Liver (tissue), 9 donors: Measurements from ENCODE around the gene TNF. TPM values are rescaled to one million over a fixed set of nuclear protein-coding genes. Genes with fewer than 3 reads are reported as not detected.

Experiments
- DNase-seq: peaks from one replicate; pipeline ENCODE4 v3.0.0-alpha.2; 2017; ENCODE audit warnings: low spot score
- H3K27ac ChIP-seq, 2 donors: one replicate each; pipeline ENCODE4 v1.7.0; 2013; ENCODE audit warnings: inconsistent platforms in 2 of 2, low read length in 2 of 2, control low read depth in 1 of 2, low read depth in 1 of 2, mild to moderate bottlenecking in 1 of 2
- H3K27me3 ChIP-seq, 4 donors: one replicate each; pipeline versions ENCODE4 v1.6.1 to v1.7.0; 2013; ENCODE audit warnings: low read length in 3 of 4, inconsistent platforms in 1 of 4, mild to moderate bottlenecking in 1 of 4, moderate library complexity in 1 of 4; ENCODE audit not compliant: control insufficient read depth in 4 of 4, insufficient read depth in 4 of 4
- H3K36me3 ChIP-seq, 4 donors: one replicate each; pipeline versions ENCODE4 v1.6.1 to v1.7.0; 2013; ENCODE audit warnings: low read length in 3 of 4, mild to moderate bottlenecking in 3 of 4, low read depth in 1 of 4, moderate library complexity in 1 of 4; ENCODE audit not compliant: control insufficient read depth in 4 of 4, insufficient read depth in 3 of 4
- H3K4me1 ChIP-seq, 4 donors: one replicate each; pipeline versions ENCODE4 v1.6.1 to v1.7.0; 2013; ENCODE audit warnings: low read length in 3 of 4, mild to moderate bottlenecking in 3 of 4, moderate library complexity in 1 of 4; ENCODE audit not compliant: control insufficient read depth in 4 of 4, insufficient read depth in 4 of 4
- H3K4me3 ChIP-seq, 3 donors: one replicate each; pipeline versions ENCODE4 v1.6.1 to v1.7.0; 2013; ENCODE audit warnings: low read length in 3 of 3, control low read depth in 1 of 3, low read depth in 1 of 3, mild to moderate bottlenecking in 1 of 3
- H3K9ac ChIP-seq, 2 donors: one replicate each; pipeline ENCODE4 v1.7.0; 2013; ENCODE audit warnings: low read length in 2 of 2, mild to moderate bottlenecking in 2 of 2, moderate library complexity in 2 of 2, control low read depth in 1 of 2, low read depth in 1 of 2
- H3K9me3 ChIP-seq, 4 donors: one replicate each; pipeline versions ENCODE4 v1.6.1 to v1.7.0; 2013; ENCODE audit warnings: low read length in 3 of 4; ENCODE audit not compliant: control insufficient read depth in 4 of 4
- CTCF ChIP-seq: fragments of 150-350 bp; IDR thresholded peaks from 2 replicates; pipeline ENCODE4 v1.5.1; 2017; ENCODE audit warnings: improper control_type of control experiment, low read depth, low read length; ENCODE audit not compliant: missing input control
- EGR1 ChIP-seq, 2 donors: IDR thresholded peaks; 2 replicates each; pipeline ENCODE4 v1.6.1; 2016 to 2018; ENCODE audit warnings: antibody characterized with exemption in 2 of 2, low read depth in 2 of 2
- FOXA2 ChIP-seq: IDR thresholded peaks from 2 replicates; pipeline ENCODE4 v1.6.1; 2016; ENCODE audit warnings: antibody characterized with exemption
- GABPA ChIP-seq, 2 donors: IDR thresholded peaks in 1 of 2; conservative IDR thresholded peaks in 1 of 2; 2 replicates each; pipeline ENCODE4 v1.6.1; 2016; ENCODE audit warnings: antibody characterized with exemption in 2 of 2, mild to moderate bottlenecking in 1 of 2, moderate library complexity in 1 of 2
- HNF4A ChIP-seq, 2 donors: conservative IDR thresholded peaks; 2 replicates each; pipeline ENCODE4 v1.6.1; 2016; ENCODE audit warnings: antibody characterized with exemption in 2 of 2, mild to moderate bottlenecking in 2 of 2
- HNF4G ChIP-seq: IDR thresholded peaks from 2 replicates; pipeline ENCODE4 v1.6.1; 2016; ENCODE audit warnings: antibody characterized with exemption
- JUND ChIP-seq, 2 donors: IDR thresholded peaks; 2 replicates each; pipeline ENCODE4 v1.6.1; 2016; ENCODE audit warnings: antibody characterized with exemption in 2 of 2
- RAD21 ChIP-seq, 2 donors: IDR thresholded peaks; 2 replicates each; pipeline ENCODE4 v1.6.1; 2016; ENCODE audit warnings: antibody characterized with exemption in 2 of 2, mild to moderate bottlenecking in 2 of 2
- RXRA ChIP-seq, 2 donors: IDR thresholded peaks; 2 replicates each; pipeline ENCODE4 v1.6.1; 2017 to 2018; ENCODE audit warnings: antibody characterized with exemption in 2 of 2, mild to moderate bottlenecking in 1 of 2
- TAF1 ChIP-seq: conservative IDR thresholded peaks from 2 replicates; pipeline ENCODE4 v1.6.1; 2016; ENCODE audit warnings: antibody characterized with exemption, mild to moderate bottlenecking
- ZBTB33 ChIP-seq: IDR thresholded peaks from 2 replicates; pipeline ENCODE4 v1.6.1; 2016; ENCODE audit warnings: antibody characterized with exemption
- WGBS: extraction: QIAGEN DNeasy Blood & Tissue Kit; methylation state at CpG from one replicate; pipeline ENCODE4 v1.1.7; 2013; 5-methylcytosine and 5-hydroxymethylcytosine counted together
- polyA plus RNA-seq, 2 donors: library from polyadenylated mRNA; stranded (reverse) in 1 of 2; unstranded in 1 of 2; fragments of 200-250 nt in 1 of 2; fragments of >200 nt in 1 of 2; fragmentation: Nextera tagmentation in 1 of 2; extraction: Ambion mirVana in 1 of 2; gene quantifications; one replicate each; pipeline versions ENCODE4 v1.2.1 to v1.2.3, GENCODE V29; 2013 to 2015
- total RNA-seq, 2 donors: library from RNA; depleted of rRNA; stranded (reverse); fragments of >200 nt; gene quantifications; one replicate each; pipeline ENCODE4 v1.2.3, GENCODE V29; 2014
- TF ChIP-seq, protein P1 (sequence below): IDR thresholded peaks from 2 replicates; pipeline ENCODE4 v1.6.1; 2016; ENCODE audit warnings: antibody characterized with exemption
- TF ChIP-seq, protein P2 (sequence below): IDR thresholded peaks from 2 replicates; pipeline ENCODE4 v1.6.1; 2016; ENCODE audit warnings: antibody characterized with exemption
- donor health status: healthy.
- donor health status: healthy.
- donor health status: healthy.
- donor health status: healthy.
- donor health status: healthy.

The TNF gene
- total and polyA plus RNA-seq, 4 donors = 0.06 to 0.42 (median 0.19) TPM; not detected in 1

DNA sequence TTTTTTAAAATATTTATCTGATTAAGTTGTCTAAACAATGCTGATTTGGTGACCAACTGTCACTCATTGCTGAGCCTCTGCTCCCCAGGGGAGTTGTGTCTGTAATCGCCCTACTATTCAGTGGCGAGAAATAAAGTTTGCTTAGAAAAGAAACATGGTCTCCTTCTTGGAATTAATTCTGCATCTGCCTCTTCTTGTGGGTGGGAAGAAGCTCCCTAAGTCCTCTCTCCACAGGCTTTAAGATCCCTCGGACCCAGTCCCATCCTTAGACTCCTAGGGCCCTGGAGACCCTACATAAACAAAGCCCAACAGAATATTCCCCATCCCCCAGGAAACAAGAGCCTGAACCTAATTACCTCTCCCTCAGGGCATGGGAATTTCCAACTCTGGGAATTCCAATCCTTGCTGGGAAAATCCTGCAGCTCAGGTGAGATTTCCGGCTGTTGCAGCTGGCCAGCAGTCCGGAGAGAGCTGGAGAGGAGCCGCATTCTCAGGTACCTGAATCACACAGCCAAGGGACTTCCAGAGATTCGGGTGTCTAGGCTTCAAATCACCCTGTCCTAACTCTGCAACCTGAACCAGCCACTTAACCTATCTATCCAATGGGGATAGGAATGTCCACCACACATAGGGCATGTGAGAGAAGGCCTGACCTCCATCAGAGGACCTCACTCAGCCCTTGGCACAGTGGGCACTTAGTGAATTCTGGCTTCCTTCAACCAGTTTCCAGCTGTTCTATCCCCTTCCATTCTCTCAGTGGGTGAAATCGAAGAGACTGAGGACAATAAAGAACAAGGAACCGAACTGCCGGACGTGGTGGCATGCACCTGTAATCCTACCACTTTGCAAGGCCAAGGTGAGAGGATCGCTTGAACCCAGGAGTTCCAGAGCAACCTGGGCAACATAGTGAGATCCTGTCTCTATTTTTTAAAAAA is 3.1 kb downstream of the TNF start:
- DNase-seq = no peak
- Histone ChIP-seq H3K4me1 (peaks cover 0 to 16% (median 6%) of the 10 kb centered on the region in 4 donors), H3K27ac (no peak overlapping the region), H3K36me3 (no peaks in the 10 kb centered on the region), H3K9ac (no peak overlapping the region), H3K9me3 (no peaks in the 10 kb centered on the region), H3K4me3 (no peak overlapping the region), H3K27me3 (no peaks in the 10 kb centered on the region)
- no peak for TF ChIP-seq FOXA2
- TF ChIP-seq EGR1 (IDR thresholded peaks at IDR 0.05; ENCODE audit: low read depth in 2 of 2) = no peak
- TF ChIP-seq HNF4G = no peak
- TF ChIP-seq RAD21 (IDR thresholded peaks at IDR 0.05) = no peak
- no peak for TF ChIP-seq HNF4A (conservative IDR thresholded peaks at IDR 0.05)
- no peak for TF ChIP-seq ZBTB33
- TF ChIP-seq CTCF = no peak
- TF ChIP-seq, protein P1, sequence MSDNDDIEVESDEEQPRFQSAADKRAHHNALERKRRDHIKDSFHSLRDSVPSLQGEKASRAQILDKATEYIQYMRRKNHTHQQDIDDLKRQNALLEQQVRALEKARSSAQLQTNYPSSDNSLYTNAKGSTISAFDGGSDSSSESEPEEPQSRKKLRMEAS = no peak
- TF ChIP-seq, protein P2, sequence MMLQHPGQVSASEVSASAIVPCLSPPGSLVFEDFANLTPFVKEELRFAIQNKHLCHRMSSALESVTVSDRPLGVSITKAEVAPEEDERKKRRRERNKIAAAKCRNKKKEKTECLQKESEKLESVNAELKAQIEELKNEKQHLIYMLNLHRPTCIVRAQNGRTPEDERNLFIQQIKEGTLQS = no peak
- TF ChIP-seq JUND (IDR thresholded peaks at IDR 0.05) = no peak
- no peak for TF ChIP-seq RXRA (IDR thresholded peaks at IDR 0.05)
- 85% methylated on average over 12 of the region's 12 CpGs for WGBS

- Histone ChIP-seq H3K36me3 (no peaks in the 10 kb centered on the region), H3K4me3 (no peak overlapping the region), H3K4me1 (peaks cover 0 to 16% (median 6%) of the 10 kb centered on the region in 4 donors), H3K9ac (no peak overlapping the region), H3K9me3 (no peaks in the 10 kb centered on the region), H3K27ac (no peak overlapping the region), H3K27me3 (no peaks in the 10 kb centered on the region)
- TF ChIP-seq GABPA (IDR thresholded peaks at IDR 0.05 in 1 of 2, conservative IDR thresholded peaks at IDR 0.05 in 1 of 2) (no peak), FOXA2 (no peak), CTCF (no peak), TAF1 (no peak), HNF4G (no peak), JUND (IDR thresholded peaks at IDR 0.05) (no peak), ZBTB33 (no peak)
- TF ChIP-seq, protein P1 = no peak
- no peak for DNase-seq
- 92% methylated on average over 3 of the region's 3 CpGs for WGBS
Measured at GRCh38 chr6:31579119-31579505, 3.7 kb downstream of the TNF start.
